HK-2 (cell line): ENCODE data around the gene CD200.
"Not testable (repeated sequence)": the region's sequence is repeated elsewhere in the genome, so short reads cannot be mapped to it uniquely, and the experiment has no call there.

Source experiments
- DNase-seq: peaks from one replicate; pipeline ENCODE4 v3.0.0-alpha.2; 2018; ENCODE audit not compliant: unreplicated experiment

The CD200 gene

DNA sequence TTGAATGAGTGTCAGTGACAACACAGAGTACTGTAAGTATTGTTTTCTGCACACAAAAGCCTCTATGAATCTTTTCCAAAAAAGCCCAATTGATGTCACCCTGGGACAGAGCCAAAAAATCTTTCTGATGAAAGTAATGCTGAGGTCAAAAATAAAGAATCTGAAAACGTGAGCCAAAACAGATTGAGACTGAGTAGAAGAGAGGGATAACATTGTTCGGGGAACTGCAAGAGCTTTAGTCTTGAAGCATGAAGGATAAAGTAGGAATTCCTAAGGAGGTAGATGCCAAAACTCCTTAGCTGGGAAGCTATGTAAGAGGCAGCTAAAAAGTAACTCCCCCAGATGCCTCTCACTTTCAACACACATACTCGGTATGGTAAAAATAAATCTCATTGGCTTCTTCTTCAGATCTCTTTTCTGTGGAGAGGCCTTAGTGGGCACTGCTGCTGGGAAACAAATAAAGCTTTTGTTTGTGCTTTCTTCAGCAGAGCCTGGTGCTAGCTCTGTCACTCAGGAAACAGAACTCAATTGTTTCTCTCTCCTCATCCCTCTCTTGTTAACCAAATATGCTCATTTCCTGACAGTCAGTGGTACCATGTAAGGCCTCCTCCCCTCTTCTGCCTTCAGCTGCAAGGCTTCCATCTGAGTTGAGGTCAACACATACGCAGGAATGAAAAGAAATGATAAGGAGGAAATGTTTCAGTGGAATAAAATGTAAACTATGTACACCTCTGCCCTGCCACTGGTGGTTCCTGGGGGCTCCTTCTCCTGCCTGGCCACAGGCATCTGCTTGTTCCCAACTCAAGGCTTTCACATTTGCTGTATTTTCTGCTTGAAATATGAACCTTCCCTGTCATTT lies 58.1 kb downstream of the CD200 start:
- peak; percentile 36 for DNase-seq

DNA sequence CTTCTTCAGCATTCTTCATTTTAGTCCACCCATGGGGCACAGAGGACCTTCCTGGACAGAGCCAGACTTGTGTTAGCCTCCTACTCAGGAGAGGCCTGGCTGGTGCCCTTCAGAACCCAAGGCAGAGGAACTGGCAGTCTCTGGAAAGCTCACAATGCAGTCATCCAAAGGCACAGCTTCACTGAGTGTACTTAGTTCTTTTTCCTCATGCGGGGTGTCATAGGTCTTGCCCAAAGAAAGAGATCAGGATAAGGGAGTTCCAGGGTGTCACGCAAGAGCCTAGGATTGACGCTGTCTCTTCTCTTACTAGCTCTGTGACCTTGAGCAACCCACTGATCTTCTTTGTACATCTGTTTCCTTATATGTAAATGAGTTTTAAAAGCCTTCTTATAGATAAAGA lies 58.7 kb downstream of the CD200 start:
- DNase-seq, result no peak

DNA sequence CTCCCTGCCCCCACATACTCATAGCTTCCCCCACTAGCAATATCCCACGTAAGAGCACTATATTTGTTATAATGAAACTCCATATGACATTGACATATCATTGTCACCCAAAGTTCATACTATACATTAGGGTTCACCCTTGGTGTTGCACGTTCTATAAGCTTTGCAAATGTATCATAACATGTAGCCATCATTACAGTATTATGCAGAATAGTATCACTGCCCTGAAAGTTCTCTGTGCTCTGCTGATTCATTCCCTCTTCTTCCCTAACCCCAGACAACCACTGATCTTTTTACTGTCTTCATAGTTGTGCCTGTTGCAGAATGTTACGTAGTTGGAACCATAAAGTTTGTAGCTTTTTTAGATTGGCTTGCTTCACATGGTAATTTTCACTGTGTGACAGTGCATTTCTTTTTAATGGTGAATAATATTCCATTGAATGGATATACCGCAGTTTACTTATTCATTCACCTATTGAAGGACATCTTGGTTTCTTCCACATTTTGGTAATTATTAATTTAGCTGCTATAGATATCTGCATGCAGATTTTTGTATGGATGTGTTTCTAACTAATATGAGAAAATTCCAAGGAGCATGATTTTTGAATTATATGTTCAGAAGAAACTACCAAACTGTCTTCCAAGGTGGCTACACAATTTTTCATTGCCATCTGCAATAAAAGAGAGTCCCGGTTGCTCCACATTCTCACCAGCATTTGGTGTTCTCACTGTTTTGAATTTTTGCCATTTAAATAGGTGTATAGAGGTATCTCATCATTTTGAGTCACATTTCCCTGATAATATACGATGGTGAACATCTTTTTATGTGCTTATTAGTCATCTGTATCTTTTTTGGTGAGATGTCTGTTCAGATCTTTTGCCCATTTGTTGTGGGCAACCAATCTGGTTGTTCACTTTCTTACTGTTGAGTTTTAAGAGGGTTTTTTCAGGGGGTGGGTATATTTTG lies 59.7 kb downstream of the CD200 start:
- DNase-seq, result no peak

DNA sequence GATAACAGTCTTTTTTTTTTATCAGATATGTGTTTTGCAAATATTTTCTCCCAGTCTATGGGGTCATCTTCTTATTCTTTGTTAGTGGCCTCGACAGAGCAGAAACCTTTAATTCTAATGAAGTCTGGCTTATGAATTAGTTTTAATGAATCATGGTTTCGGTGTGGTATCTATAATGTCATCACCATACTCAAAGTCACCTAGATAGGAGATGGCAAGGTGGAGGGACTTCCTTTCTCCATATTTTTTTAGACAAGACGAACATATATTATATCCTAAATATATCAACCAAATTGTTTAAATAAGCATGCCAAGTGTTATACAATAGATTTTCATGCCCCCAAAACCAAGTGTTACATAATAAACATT lies 60.4 kb downstream of the CD200 start:
- DNase-seq, result no peak

DNA sequence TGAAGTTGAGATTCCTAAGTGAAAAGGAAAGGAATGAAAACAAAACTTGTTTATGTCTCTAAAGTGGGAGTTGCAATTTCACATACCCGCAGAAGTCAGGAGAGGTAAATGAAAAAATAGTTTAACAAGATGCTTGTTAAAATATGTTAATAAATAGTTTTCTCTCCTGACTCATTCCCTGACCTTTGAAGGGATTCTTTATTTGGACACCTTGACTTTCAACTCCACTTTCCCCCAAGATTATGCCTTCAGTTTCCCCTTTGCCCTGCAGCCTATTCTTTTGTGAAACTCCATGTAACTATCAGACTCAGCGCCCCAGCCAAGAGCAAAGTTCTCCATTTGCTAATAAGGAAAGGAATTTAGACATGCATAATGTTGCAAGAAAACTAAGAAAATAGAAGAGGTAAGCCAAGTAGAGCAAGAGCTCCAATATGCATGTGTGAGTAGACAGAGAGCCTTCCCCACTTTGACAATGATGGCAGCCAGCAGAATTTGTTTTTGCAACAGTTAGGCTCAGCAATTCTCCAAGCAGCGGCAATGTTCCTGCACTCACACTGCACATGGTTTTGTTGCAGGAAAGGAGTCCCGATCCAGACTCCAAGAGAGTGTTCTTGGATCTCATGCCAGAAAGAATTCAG lies 61.2 kb downstream of the CD200 start:
- no peak for DNase-seq

DNA sequence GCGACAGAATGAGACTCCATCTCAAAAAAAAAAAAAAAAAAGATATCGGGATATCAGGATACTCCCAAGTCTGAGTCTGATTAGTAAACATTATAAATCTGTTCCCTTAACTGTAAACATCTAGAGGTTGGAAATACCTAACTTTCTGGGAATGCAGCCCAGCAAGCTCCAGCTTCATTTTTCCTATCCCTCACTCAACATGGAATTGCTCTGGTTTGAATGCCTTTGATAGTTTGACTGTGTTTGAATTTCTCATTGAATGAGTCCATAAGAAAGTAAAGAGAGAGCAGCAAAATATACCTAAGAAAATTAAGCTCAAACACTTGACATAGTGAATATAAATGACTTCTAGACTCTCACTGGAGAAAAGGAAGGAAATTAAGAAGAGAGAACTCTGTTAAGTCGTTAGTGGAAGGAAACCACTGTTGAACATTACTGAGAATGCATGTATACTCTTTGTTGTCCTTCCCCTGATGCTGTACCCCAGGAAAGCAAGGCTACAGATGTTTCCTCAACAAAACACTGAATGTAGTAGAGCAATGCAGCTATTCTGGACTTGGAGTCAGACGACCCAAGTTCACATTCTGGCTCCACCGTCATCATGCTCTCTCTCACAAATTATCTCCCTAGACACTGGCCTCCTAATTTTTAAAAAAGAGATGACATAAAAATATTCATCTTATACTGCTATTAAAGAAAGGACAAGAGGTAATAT lies 62.4 kb downstream of the CD200 start:
- DNase-seq, result no peak

DNA sequence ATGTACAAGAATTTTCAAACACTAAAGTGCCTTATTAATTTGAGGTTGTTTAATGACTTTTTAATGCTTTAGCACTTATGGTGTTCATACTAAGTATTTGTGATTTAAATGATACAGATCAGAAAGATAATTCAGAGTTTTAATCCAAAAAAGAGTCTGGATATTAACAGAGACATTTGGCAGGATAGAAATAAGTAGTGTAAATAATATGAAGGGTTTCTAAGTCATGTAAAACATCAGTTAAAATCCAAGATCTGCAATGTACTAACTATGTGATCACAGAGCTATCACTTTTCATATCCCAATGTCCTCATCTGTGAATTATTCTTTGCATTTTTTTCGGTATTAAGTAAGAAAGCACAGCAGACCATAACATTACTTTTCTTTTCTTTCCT lies 62.9 kb downstream of the CD200 start:
- DNase-seq, result no peak

DNA sequence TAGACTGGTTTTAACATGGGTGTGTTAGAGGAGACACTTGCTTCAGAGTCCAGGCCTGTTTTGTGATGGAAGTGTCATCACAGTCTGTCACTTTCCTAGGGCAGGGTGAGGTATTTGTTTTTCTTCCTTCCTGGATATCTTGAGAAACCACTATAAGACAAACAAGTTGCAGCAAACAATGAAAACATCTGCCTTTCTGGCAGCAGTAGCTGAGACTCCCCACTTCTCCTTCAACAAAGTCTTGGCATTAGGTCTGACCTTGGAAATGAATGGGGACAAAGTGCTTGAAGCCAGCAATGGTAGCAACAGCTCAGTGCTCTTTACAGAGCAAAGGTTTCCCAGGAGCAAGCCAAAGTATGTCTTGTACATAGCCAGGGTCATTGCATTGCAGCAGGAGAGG lies 64.6 kb downstream of the CD200 start:
- DNase-seq, result no peak

DNA sequence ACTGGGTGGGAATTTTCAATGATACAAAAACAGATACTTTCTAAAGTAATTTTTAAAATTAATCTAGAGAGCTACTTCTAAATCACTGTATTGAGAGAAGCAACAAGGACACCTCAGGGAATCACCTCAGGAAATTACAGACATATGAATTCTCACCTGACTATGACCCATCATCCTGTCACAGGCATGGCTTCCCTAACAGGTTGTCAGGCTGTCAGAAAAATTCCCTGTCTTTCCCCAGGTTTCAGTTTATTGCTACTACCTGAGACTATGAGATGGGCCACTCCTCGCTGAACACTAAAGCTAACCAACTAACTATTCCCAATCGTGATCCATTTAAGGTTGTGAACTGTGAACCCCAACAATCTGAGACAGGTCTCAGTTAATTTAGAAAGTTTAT lies 66.1 kb downstream of the CD200 start:
- no peak for DNase-seq

DNA sequence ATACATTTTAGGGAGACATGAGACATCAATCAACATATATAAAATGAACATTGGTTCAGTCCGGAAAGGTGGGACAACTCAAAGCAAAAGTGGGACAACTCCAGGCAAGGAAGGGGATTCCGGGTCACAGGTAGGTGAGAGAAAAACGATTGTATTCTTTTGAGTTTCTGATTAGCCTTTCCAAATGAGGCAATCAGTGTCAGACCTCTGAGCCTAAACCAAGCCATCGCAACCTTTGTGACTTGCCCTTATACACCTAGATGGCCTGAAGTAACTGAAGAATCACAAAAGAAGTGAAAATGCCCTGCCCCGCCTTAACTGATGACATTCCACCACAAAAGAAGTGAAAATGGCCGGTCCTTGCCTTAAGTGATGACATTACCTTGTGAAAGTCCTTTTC lies 66.6 kb downstream of the CD200 start:
- not testable (repeated sequence) for DNase-seq

DNA sequence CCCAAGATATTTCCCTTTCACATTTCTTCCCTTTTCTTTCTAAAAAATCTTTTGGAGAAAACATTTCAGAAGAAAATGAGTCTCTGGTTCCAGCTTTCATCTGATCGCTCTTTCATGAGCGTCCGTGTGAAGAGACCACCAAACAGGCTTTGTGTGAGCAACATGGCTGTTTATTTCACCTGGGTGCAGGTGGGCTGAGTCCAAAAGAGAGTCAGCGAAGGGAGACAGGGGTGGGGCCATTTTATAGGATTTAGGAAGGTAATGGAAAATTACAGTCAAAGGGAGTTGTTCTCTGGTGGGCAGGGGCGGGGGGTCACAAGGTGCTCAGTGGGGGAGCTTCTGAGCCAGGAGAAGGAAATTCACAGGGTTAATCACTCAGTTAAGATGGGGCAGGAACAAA lies 67.4 kb downstream of the CD200 start:
- DNase-seq, result not testable (repeated sequence)

DNA sequence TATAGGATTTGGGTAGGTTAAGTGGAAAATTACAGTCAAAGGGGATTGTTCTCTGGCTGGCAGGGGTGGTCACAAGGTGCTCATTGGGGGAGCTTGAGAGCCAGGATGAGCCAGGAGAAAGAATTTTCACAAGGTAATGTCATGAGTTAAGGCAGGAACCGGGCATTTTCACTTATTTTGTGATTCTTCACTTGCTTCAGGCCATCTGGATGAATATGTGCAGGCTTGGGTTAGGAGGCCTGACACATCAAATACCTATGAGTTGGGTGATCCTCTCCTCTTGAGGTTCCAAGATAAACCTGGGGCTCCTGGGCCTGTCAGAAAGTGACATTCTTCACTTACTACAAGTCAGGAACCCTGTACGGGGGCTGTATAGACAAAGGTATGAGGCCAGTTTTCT lies 68.7 kb downstream of the CD200 start:
- DNase-seq, result no peak

DNA sequence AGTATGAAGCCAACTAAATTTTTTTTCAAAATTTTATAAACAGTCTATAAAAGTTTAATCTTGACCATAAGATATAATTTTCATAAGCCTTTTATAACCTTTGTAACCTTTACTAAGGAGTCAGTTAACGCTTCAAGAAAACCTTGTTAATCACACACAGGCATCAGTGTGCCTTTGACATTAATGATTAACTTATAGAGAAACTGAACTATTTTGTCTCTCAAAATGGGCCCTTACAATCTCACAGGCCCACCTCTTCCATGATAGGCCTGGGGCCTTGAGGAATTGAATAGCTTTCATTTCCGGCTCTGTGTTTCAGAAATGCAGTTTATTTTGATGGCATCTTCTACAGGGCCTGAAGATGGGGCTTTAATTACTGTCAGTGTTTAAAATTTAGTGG lies 70.1 kb downstream of the CD200 start:
- no peak for DNase-seq

DNA sequence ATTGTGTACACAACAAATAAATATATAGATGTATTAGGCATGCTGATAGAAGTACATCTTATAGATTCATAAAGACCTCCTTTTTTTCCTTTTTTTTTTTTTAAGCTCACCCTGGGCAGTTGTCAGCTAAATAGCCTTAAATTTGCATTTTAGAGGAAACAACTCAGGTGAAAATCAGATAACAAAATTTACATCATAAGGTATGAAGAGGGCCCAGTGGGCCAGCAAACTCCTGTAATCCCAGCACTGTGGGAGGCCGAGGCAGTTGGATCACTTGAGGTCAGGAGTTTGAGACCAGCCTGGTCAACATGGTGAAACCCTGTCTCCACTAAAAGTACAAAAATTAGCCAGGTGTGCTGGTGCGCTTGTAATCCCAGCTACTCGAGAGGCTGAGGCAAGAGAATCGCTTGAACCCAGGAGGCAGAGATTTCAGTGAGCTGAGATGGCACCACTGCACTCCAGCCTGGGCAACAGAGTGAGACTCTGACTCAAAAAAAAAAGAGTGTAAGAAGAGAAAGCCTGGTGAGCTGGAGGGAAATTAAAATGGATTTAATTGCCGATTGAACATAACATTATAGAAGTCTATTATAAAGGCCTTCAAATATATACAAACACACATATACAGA lies 72.1 kb downstream of the CD200 start:
- DNase-seq, result not testable (repeated sequence)

DNA sequence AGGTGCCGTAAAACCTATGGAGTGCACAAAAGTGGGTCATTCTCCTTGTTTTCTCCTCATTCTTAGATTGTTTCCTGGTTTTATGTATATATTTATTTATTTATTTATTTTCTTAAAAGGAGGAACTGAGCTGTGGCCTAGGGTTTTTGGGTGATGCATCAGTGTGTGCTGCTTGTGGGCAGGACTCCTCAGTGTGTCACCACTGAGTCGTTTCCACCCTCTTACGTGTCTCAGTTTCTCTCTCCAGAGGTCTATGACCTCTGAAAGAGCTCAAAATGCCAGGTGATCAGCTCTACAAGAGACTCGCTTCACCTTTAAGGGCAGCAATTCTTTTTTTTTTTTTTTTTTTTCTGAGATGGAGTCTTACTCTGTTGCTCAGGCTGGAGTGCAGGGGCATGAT lies 72.9 kb downstream of the CD200 start:
- no peak for DNase-seq

DNA sequence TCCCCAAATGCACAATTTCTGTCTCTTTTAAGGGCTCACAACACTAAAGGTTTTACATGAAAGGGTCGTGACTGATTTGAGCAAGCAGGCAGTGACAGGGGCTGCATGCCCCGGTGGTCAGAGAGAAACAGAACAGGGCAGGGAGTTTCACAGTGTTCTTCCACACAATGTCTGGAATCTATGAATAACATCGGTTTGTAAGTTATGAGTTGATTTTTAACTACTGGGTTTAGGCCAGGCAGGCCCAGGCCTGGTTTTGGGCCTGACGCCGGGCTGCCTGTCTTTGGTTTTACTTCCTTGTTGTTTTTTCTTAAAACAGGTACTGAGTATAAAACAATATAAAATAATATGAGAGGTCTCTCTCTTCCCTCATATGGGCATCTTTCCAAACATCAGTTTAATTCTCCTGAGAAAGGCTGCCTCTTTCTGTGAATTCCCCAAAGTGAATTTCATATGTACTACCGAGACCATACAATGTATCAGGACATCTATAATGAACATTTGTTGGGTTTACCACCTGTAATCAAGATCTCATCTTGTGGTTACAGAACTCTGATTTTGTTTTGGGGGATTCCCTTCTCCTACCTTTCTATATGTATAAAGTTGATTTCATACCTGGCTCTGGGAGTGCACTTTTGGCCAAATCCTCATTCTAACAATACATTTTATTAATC lies 74.4 kb downstream of the CD200 start:
- DNase-seq, result no peak

DNA sequence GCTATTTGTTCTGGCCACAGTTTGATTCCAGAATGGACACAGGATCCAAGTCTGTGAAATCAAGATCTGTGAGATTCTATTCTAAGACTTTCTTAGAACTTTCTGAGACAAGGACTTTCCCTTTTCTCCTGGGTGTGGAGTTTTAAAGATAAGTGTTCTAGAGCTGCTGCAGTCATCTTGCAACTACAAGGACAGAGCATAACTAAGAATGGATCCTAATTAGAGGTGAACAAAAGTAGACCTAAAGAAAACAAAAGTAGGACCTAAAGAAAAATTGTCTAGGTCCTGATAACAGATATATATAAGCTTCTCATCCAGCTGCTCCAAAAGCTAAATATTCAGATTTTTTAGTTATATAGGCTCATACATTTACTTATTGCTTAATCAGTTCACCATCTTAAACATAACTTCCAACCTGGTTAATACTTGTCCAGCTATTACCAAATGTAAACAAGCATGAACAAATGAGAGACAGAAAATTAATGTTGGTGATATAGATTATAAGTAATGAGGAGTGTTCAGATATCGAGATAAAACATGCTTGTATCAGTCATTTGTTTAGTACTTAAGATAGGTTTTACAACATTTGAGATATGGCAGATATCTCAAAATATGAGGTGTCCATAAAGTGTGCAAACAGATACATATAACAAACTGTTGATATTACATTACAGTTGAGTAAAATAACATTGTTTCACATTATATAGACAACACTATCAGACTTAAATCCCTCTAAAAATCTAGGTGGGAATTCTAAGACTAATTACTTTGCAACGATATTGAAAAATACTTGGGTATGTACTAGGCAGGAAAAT lies 75.1 kb downstream of the CD200 start:
- no peak for DNase-seq

DNA sequence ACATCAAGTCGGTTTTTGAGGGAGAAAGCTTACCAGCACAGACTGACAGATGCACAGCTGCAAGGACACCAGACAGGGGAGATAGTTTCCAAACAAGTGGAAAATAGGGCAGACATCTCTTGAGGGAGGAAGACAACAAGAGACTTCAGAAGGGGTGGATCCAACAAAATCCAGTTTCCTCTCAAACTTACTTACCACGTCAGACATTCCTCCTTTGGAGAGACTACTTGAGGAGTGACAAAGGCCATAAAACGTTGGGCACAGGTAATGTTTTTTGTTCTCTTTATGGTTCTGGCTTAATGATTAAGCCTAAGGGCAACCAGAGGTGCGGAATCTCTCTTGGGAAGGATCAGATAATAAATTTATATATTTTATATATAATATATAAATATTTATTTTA lies 76.1 kb downstream of the CD200 start:
- no peak for DNase-seq

DNA sequence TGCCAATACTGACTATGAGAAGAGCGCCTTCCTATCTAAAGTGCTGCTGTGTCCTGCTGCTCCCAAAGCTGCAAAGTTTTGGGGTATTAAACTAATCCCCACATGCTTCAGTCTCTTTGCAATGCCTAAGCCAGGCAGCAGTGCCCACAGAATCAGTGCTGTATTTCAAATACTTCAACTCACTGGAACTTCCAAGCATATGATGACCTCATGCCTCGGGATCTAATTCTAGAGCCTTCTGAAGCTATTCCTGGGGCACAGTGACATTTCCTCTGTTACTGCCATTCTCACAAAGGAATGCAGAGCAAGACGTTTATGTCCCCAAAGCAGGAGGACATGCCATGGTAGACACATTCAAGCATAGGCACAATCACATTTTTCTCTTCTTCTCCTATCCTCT lies 78.5 kb downstream of the CD200 start:
- DNase-seq, result no peak
